Ovary (tissue), 3 donors: Measurements from ENCODE around the gene MIPEP.

Experiments used
- CTCF ChIP-seq, 3 donors: fragments of 450-650 bp in 2 of 3; fragments of 200-600 bp in 1 of 3; IDR thresholded peaks; one replicate each; pipeline versions ENCODE4 v1.5.1 to v1.8.0; 2016 to 2022; ENCODE audit warnings: antibody characterized with exemption in 3 of 3, mild to moderate bottlenecking in 1 of 3
- EP300 ChIP-seq: sonication (generic); formaldehyde crosslinking; IDR thresholded peaks from one replicate; pipeline ENCODE4 v1.6.1; 2017; ENCODE audit warnings: antibody characterized with exemption
- POLR2A ChIP-seq: fragments of 450-650 bp; IDR thresholded peaks from one replicate; pipeline ENCODE4 v1.6.1; 2017; ENCODE audit warnings: antibody characterized with exemption, mild to moderate bottlenecking, moderate library complexity
- donor health status: DM: no; HTN: no; CAD: no.

- no peak for TF ChIP-seq CTCF (IDR thresholded peaks at IDR 0.05)
- TF ChIP-seq EP300 = no peak
- no peak for TF ChIP-seq POLR2A
Observed at GRCh38 chr13:23703246-23703860, 185.8 kb downstream of the MIPEP start.
